ENCODE results near the gene TNN. TPM values are rescaled to one million over a fixed set of nuclear protein-coding genes. Genes with fewer than 3 reads are reported as not detected.

The TNN gene
- total and polyA plus RNA-seq, 9 donors: 0.12 TPM; not detected in 8

DNA sequence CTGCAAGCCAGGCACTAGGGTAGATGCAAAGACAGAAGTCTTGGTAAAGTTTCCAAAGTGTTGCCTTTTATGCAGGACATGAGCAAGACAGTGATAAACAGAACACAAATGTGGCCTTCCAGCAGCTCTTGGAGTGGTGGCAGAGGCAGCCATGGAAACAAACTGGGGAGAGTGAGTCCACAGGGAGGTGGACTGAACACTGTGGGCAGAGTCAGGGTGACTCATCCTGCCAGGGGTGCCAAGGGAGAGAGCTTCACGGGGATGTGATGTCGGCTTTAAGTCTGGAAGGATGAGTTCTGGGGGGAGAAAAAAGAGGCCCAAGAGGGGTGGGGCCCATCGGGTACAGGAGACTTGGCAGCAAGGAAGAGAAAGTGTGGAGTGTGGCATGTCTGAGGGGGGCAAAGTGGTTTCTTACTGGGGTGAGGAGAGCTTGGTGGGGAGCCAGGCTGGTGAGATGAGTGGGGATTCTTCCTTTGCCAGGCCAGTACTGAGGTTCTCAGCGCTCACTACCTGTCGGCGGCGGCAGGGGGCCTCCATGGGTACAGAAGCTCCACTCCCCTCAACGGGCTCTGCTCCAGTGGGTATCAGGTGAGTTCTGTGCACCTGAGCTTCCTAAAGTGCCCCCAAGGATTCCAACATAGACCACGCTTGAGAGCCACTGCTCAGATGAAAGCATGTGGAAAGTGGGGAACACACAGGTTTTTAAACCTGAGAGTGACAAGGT is 83.1 kb downstream of the TNN start:
- no peak overlapping the region for H3K27ac ChIP-seq
- H3K9me3 ChIP-seq: no peaks in the 10 kb centered on the region
- H3K36me3 ChIP-seq: no peaks in the 10 kb centered on the region
- H3K27me3 ChIP-seq: no peaks in the 10 kb centered on the region
- H3K4me1 ChIP-seq (ENCODE audit: insufficient read depth): no peaks in the 10 kb centered on the region
- WGBS, 3 donors: 71 to 76% (median 74%) methylated on average over 9 of the region's 9 CpGs
- TF ChIP-seq EP300 (IDR thresholded peaks at IDR 0.05) (no peak), POLR2A (IDR thresholded peaks at IDR 0.05) (no peak)
- TF ChIP-seq, protein P1, sequence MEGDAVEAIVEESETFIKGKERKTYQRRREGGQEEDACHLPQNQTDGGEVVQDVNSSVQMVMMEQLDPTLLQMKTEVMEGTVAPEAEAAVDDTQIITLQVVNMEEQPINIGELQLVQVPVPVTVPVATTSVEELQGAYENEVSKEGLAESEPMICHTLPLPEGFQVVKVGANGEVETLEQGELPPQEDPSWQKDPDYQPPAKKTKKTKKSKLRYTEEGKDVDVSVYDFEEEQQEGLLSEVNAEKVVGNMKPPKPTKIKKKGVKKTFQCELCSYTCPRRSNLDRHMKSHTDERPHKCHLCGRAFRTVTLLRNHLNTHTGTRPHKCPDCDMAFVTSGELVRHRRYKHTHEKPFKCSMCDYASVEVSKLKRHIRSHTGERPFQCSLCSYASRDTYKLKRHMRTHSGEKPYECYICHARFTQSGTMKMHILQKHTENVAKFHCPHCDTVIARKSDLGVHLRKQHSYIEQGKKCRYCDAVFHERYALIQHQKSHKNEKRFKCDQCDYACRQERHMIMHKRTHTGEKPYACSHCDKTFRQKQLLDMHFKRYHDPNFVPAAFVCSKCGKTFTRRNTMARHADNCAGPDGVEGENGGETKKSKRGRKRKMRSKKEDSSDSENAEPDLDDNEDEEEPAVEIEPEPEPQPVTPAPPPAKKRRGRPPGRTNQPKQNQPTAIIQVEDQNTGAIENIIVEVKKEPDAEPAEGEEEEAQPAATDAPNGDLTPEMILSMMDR (IDR thresholded peaks at IDR 0.05): no peak
- intact Hi-C loops (cut with DNase I): loop anchor here in 3 of 4 donors (5.0 to 10.0 kb wide), 3 partner anchors 167 to 1734 kb away; no protein-coding TSS in a partner anchor
- DNase-seq: no peak
- no peak overlapping the region for H3K4me3 ChIP-seq

DNA sequence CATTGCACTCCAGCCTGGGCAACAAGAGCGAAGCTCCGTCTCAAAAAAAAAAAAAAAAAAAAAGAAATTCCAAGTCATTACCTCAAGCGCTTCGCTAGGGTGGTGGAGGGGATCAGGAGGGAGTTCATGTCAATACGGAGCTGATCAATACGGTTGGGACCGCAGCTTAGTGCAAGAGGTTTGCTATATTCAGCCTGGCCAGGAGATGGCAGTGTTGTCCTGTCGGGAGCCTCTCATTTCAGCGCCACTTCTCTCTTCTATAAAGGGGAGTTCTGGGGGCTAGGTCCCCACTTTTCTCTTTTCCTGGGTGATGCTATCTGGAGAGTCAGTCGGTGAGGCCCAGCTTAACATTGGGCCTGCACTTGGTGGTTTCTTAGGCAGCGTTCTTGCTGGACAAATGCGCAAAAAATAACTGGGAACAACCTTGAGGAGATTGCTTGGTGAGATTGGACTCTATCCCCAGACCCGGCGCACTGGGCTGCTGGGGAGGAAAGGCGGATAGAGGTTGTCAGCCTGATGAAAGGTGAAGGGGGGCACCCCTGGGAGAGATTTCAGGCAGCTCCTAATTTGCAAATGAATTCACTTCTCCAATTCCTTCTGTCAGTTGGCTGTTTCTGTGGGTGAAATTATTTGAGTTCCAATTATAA is 84.5 kb downstream of the TNN start:
- WGBS, 3 donors: 2 to 7% (median 5%) methylated on average over 15 of the region's 15 CpGs
- H3K36me3 ChIP-seq: no peaks in the 10 kb centered on the region
- H3K4me1 ChIP-seq (ENCODE audit: insufficient read depth): no peaks in the 10 kb centered on the region
- no peak overlapping the region for H3K27ac ChIP-seq
- peak; percentile 20 to 61 (median 57) for DNase-seq
- TF ChIP-seq, protein P1 (IDR thresholded peaks at IDR 0.05): peak; percentile 64 to 69 (median 64)
- TF ChIP-seq POLR2A (IDR thresholded peaks at IDR 0.05) (no peak), EP300 (IDR thresholded peaks at IDR 0.05) (no peak)
- H3K4me3 ChIP-seq: no peak overlapping the region
- no peaks in the 10 kb centered on the region for H3K27me3 ChIP-seq
- intact Hi-C loops (cut with DNase I): loop anchor here (2.0 to 10.0 kb wide), 4 partner anchors 165 to 1733 kb away; no protein-coding TSS in a partner anchor
- H3K9me3 ChIP-seq: no peaks in the 10 kb centered on the region

DNA sequence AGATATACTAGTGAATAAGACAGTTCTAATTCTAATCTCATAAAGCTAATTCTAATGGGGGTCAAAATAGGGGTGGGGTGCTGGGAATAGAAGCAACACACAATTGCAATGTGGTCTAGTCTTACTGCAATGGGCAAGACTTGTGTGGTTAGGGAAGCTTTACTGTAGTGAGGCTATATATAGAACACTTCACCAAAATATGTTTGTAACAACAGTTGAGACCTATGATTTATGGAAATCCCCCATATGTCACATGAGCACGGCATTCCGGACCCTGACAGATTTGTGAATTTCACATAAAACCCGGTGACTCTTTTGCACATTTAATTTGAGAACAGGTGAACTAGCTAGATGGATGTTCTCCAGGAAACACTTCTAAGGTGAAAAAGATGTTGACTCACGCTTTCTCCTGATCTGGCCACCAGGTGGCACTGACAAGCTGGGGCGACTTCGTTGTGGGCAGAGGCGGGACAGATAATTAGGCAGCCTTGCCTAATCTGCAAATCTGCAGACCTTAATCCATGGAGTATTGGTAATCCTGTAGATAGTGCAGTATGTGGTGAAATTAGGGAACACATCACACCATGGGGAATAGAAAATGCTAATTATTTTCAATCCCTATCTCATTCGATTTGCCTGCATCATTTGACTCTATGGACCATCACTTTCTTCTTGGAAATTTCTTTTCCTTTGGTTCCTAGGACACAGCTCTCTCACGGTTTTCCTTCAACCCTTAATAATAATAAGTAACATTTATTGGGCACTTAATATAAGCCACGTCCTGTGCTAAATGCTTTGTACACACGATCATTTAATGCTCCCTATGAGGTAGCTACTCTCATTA is 87.2 kb downstream of the TNN start:
- H3K4me3 ChIP-seq: no peak overlapping the region
- intact Hi-C loops (cut with DNase I): loop anchor here in 3 of 4 donors (5.0 to 10.0 kb wide), 3 partner anchors 162 to 1730 kb away; no protein-coding TSS in a partner anchor
- no peak overlapping the region for H3K27ac ChIP-seq
- TF ChIP-seq POLR2A (IDR thresholded peaks at IDR 0.05): no peak
- TF ChIP-seq, protein P1 (IDR thresholded peaks at IDR 0.05): peak; percentile 26 to 54 (median 32)
- no peak for TF ChIP-seq EP300 (IDR thresholded peaks at IDR 0.05)
- H3K27me3 ChIP-seq: no peaks in the 10 kb centered on the region
- 24 to 26% (median 25%) methylated on average over 11 of the region's 11 CpGs for WGBS, 3 donors
- H3K4me1 ChIP-seq (ENCODE audit: insufficient read depth): no peaks in the 10 kb centered on the region
- no peaks in the 10 kb centered on the region for H3K9me3 ChIP-seq
- no peaks in the 10 kb centered on the region for H3K36me3 ChIP-seq
- DNase-seq: peak; percentile 26 to 66 (median 61)

DNA sequence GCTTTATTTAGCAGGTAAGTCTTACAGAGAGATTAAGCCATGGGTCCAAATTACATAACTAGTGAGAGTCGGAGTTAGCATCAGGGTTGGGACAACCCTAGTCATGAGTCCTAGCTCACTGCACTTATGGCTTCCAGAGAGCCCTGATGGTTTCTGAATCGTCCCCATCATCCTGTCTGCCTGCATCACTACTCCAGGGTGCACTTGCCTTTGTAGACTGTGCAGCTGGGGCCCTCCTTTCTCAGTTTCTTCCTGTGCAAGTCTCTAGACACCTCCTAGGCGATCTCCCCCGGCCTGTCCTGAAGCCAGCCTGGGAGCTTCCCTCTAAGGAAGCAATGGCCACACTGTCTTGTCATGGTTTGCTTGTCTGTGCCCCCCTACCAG is 87.8 kb downstream of the TNN start:
- DNase-seq: no peak
- no peaks in the 10 kb centered on the region for H3K27me3 ChIP-seq
- H3K36me3 ChIP-seq: no peaks in the 10 kb centered on the region
- no peaks in the 10 kb centered on the region for H3K4me1 ChIP-seq (ENCODE audit: insufficient read depth)
- H3K27ac ChIP-seq: no peak overlapping the region
- WGBS, 3 donors: 79 to 91% (median 79%) methylated on average over 4 of the region's 4 CpGs
- no peak overlapping the region for H3K4me3 ChIP-seq
- TF ChIP-seq, protein P1 (IDR thresholded peaks at IDR 0.05): no peak
- TF ChIP-seq POLR2A (IDR thresholded peaks at IDR 0.05): no peak
- no peak for TF ChIP-seq EP300 (IDR thresholded peaks at IDR 0.05)
- intact Hi-C loops (cut with DNase I): loop anchor here in 1 of 4 donors (5.0 to 10.0 kb wide), 2 partner anchors 162 to 1729 kb away; no protein-coding TSS in a partner anchor
- no peaks in the 10 kb centered on the region for H3K9me3 ChIP-seq

All from ovary (tissue), 9 donors.